GM18505 (cell line): ENCODE measurements around the gene TCF21.

Source experiments
- ATAC-seq: cut with Tn5 transposase; IDR thresholded peaks from one replicate; pipeline ENCODE4 v1.9.1; 2021; ENCODE audit not compliant: unreplicated experiment
- POLR2A ChIP-seq: IDR thresholded peaks from 4 replicates; pipeline ENCODE4 v1.6.1; 2011; ENCODE audit warnings: borderline replicate concordance; ENCODE audit not compliant: insufficient read depth, insufficient read length; ENCODE audit errors: extremely low read depth

TCF21 gene

DNA sequence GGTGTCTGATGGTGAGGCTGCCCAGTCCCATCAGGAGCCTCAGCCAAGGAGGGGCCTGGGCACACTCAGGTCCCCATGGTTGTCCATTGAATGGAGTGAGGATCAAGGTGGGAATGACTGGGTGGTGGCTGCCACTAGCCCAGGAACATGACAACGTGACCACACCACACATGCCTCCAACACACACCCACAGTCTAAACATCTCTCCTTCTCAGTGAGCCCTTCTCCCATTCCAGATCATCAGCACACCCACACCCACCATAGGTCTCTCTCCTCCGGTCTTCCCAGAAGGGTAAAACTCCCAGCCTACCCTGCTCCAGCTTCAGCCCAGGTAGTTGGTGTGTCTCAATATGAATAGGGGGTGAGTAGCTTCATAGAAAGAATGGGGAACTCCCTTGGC, 5.5 kb downstream of the TCF21 start:
- TF ChIP-seq POLR2A: no peak

GRCh38 chr6:133894795-133895358, 6.0 kb downstream of the TCF21 start:
- no peak for TF ChIP-seq POLR2A
- no peak for ATAC-seq

More for the DNA sequence above, 5.5 kb downstream of the TCF21 start:
- ATAC-seq: no peak

DNA sequence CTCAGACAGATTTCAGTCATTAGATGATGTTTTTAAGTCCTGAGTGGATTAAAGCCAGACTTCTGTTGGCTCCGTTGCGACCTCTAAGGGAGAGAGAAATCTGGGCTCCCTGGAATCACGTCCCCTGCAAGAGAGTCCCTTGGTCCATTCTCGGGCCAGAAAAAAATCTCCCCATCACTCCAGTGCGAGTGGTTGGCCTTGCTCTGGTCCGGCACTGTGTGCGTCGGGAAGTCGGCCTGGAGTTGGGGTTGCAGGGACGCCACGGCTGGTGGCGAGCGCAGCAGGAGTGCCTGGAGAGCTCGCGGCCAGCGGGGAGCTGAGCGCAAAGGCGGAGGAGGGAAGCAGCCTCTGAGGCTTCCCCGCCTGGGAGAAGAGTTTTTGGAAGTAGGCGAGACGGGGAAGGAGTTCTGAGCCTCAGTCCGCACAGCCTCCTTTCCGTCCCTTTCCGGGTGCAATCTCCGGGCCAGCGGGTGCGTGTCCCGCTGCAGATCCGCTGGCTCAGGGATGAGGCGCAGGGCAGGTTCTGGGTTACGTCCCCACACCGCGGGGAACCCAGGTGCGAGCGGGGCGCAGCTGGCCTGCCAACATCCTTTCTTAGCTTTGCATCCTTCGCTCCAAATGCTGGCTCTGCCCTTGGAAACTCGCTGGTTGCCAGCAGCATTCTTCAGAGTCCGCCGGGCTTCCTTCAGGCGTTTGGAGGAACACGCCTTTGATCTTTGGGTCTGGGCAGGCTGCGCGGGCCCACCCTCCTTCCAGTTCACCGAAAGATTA, 6.8 kb downstream of the TCF21 start:
- no peak for ATAC-seq
- TF ChIP-seq POLR2A: no peak

DNA sequence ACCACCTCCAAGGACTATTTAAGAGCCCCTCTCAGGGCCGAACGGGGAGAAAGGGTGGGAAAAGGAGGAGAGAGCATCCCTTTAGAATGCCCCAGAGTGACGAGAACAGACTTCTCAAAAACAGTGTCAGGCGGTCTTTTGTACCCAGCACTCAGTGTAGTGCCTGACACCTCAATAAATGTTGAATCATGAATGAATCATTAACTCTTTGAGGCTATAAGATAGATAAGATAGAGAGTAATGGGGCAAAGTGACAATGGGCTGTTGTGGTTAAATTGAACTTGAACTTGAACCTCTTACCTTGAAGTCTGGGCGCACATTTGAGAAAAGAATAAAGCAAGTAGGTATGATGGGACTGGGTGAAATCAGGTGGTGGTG, 7.4 kb downstream of the TCF21 start:
- no peak for TF ChIP-seq POLR2A
- no peak for ATAC-seq

GRCh38 chr6:133898263-133898662, 9.3 kb downstream of the TCF21 start:
- no peak for TF ChIP-seq POLR2A
- no peak for ATAC-seq

- no peak for ATAC-seq
- no peak for TF ChIP-seq POLR2A
Observed at GRCh38 chr6:133899556-133899955, 10.6 kb downstream of the TCF21 start.

GRCh38 chr6:133903855-133904254, 14.9 kb downstream of the TCF21 start:
- TF ChIP-seq POLR2A: no peak
- no peak for ATAC-seq

- no peak for ATAC-seq
- TF ChIP-seq POLR2A: no peak
Observed at GRCh38 chr6:133906050-133906449, 17.1 kb downstream of the TCF21 start.

- ATAC-seq: peak; percentile 72
- TF ChIP-seq POLR2A: no peak
Observed at GRCh38 chr6:133916650-133917151, 27.8 kb downstream of the TCF21 start.

DNA sequence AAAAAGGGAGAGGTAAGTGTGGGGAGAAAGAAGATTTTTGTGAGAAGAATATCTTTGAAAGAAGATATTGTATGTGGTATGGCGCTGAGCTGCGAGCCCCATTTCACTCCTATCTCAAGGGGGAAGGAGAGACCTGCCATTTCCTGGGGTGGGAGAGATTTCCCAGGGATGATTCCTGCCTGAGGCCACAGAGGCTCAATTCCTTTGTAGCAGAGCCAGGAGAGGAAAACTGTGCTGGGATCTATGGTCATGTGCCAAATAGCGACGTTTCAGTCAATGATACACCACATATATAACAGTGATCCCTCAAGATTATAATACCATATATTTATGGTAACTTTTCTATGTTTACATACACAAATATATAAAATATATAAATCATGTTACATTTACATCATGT, 28.9 kb downstream of the TCF21 start:
- ATAC-seq: no peak
- TF ChIP-seq POLR2A: no peak

- ATAC-seq: no peak
Observed at GRCh38 chr6:133918208-133918930, 29.5 kb downstream of the TCF21 start.

DNA sequence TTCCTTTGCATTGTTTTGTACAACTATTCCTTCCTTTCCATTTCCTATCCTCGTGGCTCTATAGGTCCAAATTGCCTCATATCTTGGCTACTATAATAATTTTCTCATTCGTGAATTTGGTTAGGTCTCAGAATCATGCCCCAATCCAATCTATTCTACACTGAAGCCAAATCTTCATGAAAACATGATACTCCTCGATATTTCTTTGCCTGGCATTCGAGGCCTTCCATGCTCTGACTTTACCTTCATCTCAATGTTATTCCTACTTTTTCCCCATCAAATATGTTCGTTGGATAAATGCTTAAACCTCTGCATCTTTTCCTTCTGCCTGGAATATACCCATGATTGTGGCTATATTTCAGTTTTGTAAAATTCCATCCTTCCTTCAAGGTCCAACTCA, 30.4 kb downstream of the TCF21 start:
- no peak for TF ChIP-seq POLR2A
- ATAC-seq: no peak

More at GRCh38 chr6:133918208-133918930, 29.5 kb downstream of the TCF21 start:
- TF ChIP-seq POLR2A: no peak

DNA sequence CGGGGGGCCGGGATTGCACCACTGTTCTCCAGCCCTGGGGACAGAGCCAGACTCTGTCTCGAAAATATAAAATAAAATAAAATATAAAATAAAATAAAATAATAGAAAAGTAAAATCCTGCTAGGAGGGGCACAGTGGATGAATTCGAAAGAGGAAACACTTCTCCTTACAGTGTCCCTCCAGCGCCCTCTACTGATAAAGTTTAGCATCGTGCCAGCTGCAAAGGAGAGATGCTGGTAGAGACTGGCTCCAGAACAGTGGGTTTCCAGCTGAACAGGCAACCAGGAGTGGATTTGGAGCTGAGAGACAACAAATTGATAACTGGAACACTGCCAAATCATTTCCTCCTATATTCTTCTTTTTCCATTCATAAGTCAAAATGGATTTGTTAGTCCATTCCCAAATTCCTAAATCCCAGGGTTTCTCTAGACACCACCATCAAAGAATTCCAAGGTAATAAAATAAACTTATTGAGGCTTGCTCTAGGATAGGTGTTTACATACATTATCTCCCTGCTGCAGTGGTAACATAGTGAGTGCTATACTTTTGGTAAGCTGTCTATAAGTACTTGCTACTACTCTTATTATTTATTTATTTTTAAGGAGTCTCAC, 32.4 kb downstream of the TCF21 start:
- no peak for TF ChIP-seq POLR2A
- ATAC-seq: peak; percentile 45
